HEK293T (cell line): Measurements from ENCODE around the gene CRYBG1.

ENCODE experiments used
- CTCF ChIA-PET: fragments of 350-600 bp; formaldehyde crosslinking; extraction: SDS; loops from one replicate; lab custom pipeline; 2021; ENCODE audit warnings: antibody characterized with exemption, inconsistent platforms; lab: Yijun Ruan, JAX
- POLR2A ChIA-PET: fragments of 350-600 bp; formaldehyde crosslinking; extraction: SDS; loops from one replicate; lab custom pipeline; 2020; ENCODE audit warnings: antibody characterized with exemption, inconsistent platforms; lab: Yijun Ruan, JAX
- DNase-seq: peaks from one replicate; pipeline ENCODE4 v3.0.0; 2012; ENCODE audit warnings: mixed read lengths; ENCODE audit errors: extremely low spot score
- ARNT ChIP-seq: fragments of 450-650 bp; IDR thresholded peaks from 2 replicates; pipeline ENCODE4 v1.6.1; 2017; ENCODE audit warnings: mild to moderate bottlenecking
- BHLHE40 ChIP-seq: fragments of 450-650 bp; IDR thresholded peaks from 2 replicates; pipeline ENCODE4 v1.6.1; 2016; ENCODE audit warnings: mild to moderate bottlenecking, moderate library complexity, borderline replicate concordance
- CTBP1 ChIP-seq: fragments of 450-650 bp; IDR thresholded peaks from 2 replicates; pipeline ENCODE4 v1.6.1; 2016; ENCODE audit warnings: borderline replicate concordance
- ELF4 ChIP-seq: fragments of 450-650 bp; IDR thresholded peaks from 2 replicates; pipeline ENCODE4 v1.6.1; 2017; ENCODE audit warnings: antibody characterized with exemption
- FOXA1 ChIP-seq: fragments of 450-650 bp; IDR thresholded peaks from 2 replicates; pipeline ENCODE4 v1.6.1; 2016; ENCODE audit warnings: mild to moderate bottlenecking
- FOXK2 ChIP-seq: fragments of 450-650 bp; IDR thresholded peaks from 2 replicates; pipeline ENCODE4 v1.6.1; 2016; ENCODE audit warnings: mild to moderate bottlenecking
- FOXM1 ChIP-seq: fragments of 450-650 bp; IDR thresholded peaks from 2 replicates; pipeline ENCODE4 v1.6.1; 2017; ENCODE audit warnings: mild to moderate bottlenecking, borderline replicate concordance
- HDGF ChIP-seq: fragments of 450-650 bp; IDR thresholded peaks from 2 replicates; pipeline ENCODE4 v1.6.1; 2017; ENCODE audit warnings: antibody characterized with exemption, borderline replicate concordance
- L3MBTL2 ChIP-seq: fragments of 450-650 bp; conservative IDR thresholded peaks from 2 replicates; pipeline ENCODE4 v1.6.1; 2016; ENCODE audit warnings: mild to moderate bottlenecking
- LEF1 ChIP-seq: fragments of 450-650 bp; IDR thresholded peaks from 2 replicates; pipeline ENCODE4 v1.6.1; 2017; ENCODE audit warnings: mild to moderate bottlenecking, borderline replicate concordance
- NFRKB ChIP-seq: fragments of 450-650 bp; IDR thresholded peaks from 2 replicates; pipeline ENCODE4 v1.6.1; 2016; ENCODE audit warnings: mild to moderate bottlenecking, moderate library complexity
- PKNOX1 ChIP-seq: fragments of 450-650 bp; IDR thresholded peaks from 2 replicates; pipeline ENCODE4 v1.6.1; 2016
- SP1 ChIP-seq: fragments of 450-650 bp; IDR thresholded peaks from 2 replicates; pipeline ENCODE4 v1.6.1; 2017
- SUZ12 ChIP-seq: fragments of 450-650 bp; IDR thresholded peaks from 2 replicates; pipeline ENCODE4 v1.6.1; 2016; ENCODE audit warnings: mild to moderate bottlenecking
- TARDBP ChIP-seq: fragments of 450-650 bp; IDR thresholded peaks from 2 replicates; pipeline ENCODE4 v1.6.1; 2016
- ZNF384 ChIP-seq: fragments of 450-650 bp; IDR thresholded peaks from 2 replicates; pipeline ENCODE4 v1.6.1; 2016

The CRYBG1 gene

GRCh38 chr6:106369739-106370138 is 9.2 kb downstream of the CRYBG1 start:
- ChIA-PET POLR2A (no interaction called here), CTCF (interaction anchor here (0.6 to 1.3 kb wide), 3 partner anchors 9 to 628 kb away, joined by 3 to 4 read pairs (median 4); partner anchors contain the start of gene CRYBG1)

GRCh38 chr6:106370639-106371038 is 10.1 kb downstream of the CRYBG1 start:
- ChIA-PET POLR2A (no interaction called here), CTCF (interaction anchor here (0.6 kb wide), 1 partner anchor 1053 kb away, joined by 3 read pairs; no protein-coding TSS in a partner anchor)
- DNase-seq: no peak
- TF ChIP-seq LEF1 (no peak), FOXM1 (no peak), PKNOX1 (no peak), FOXK2 (no peak), ZNF384 (no peak), L3MBTL2 (no peak), ARNT (no peak), TARDBP (no peak), HDGF (no peak)

More at GRCh38 chr6:106369739-106370138, 9.2 kb downstream of the CRYBG1 start:
- TF ChIP-seq ARNT: no peak
- no peak for TF ChIP-seq SUZ12
- TF ChIP-seq FOXA1: no peak
- TF ChIP-seq NFRKB: no peak
- TF ChIP-seq SP1: no peak
- no peak for TF ChIP-seq ZNF384
- no peak for TF ChIP-seq PKNOX1
- DNase-seq: no peak

- ChIA-PET POLR2A (no interaction called here), CTCF (interaction anchor here (1.0 kb wide), 1 partner anchor 12 kb away, joined by 3 read pairs; the partner anchor contains the start of gene CRYBG1)
- no peak for DNase-seq
- TF ChIP-seq FOXA1: no peak
- no peak for TF ChIP-seq CTBP1
- no peak for TF ChIP-seq PKNOX1
- TF ChIP-seq ZNF384: no peak
- TF ChIP-seq SP1: no peak
- no peak for TF ChIP-seq BHLHE40
- TF ChIP-seq SUZ12: no peak
- TF ChIP-seq LEF1: no peak
- TF ChIP-seq ARNT: no peak
- TF ChIP-seq ELF4: no peak
- no peak for TF ChIP-seq FOXM1
- no peak for TF ChIP-seq TARDBP
- no peak for TF ChIP-seq HDGF
- TF ChIP-seq NFRKB: no peak
These were observed 12.5 kb downstream of the CRYBG1 start for GRCh38 chr6:106372838-106373501.

- no peak for TF ChIP-seq TARDBP
- no peak for TF ChIP-seq SP1
- TF ChIP-seq PKNOX1: no peak
- TF ChIP-seq ARNT: no peak
- no peak for TF ChIP-seq ZNF384
- no peak for TF ChIP-seq CTBP1
- TF ChIP-seq SUZ12: no peak
- TF ChIP-seq FOXA1: no peak
- no peak for TF ChIP-seq FOXK2
- no peak for TF ChIP-seq LEF1
- no peak for TF ChIP-seq HDGF
- no peak for TF ChIP-seq NFRKB
- no peak for TF ChIP-seq L3MBTL2
- no peak for TF ChIP-seq FOXM1
- TF ChIP-seq BHLHE40: no peak
- no peak for TF ChIP-seq ELF4
- DNase-seq: no peak
- CTCF ChIA-PET: interaction anchor here (1.0 kb wide), 1 partner anchor 13 kb away, joined by 3 read pairs; the partner anchor contains the start of gene CRYBG1
- POLR2A ChIA-PET: no interaction called here
These were observed 13.2 kb downstream of the CRYBG1 start for GRCh38 chr6:106373502-106374239.

- CTCF ChIA-PET: no interaction called here
- POLR2A ChIA-PET: no interaction called here
- TF ChIP-seq ZNF384: no peak
- no peak for TF ChIP-seq FOXM1
- TF ChIP-seq NFRKB: no peak
- TF ChIP-seq SUZ12: no peak
- TF ChIP-seq ARNT: no peak
- TF ChIP-seq LEF1: no peak
- no peak for TF ChIP-seq PKNOX1
- TF ChIP-seq SP1: no peak
- TF ChIP-seq L3MBTL2: no peak
- no peak for TF ChIP-seq ELF4
- no peak for TF ChIP-seq HDGF
- TF ChIP-seq TARDBP: no peak
- TF ChIP-seq BHLHE40: no peak
- no peak for TF ChIP-seq FOXK2
- no peak for TF ChIP-seq CTBP1
- no peak for TF ChIP-seq FOXA1
These were observed 16.6 kb downstream of the CRYBG1 start for GRCh38 chr6:106377061-106377540.

More at GRCh38 chr6:106377061-106377540, 16.6 kb downstream of the CRYBG1 start:
- DNase-seq: no peak
